Hematopoietic multipotent progenitor cell treated with erythropoietin and hydrocortisone succinate and interleukin-3 and kit ligand, for 8 days (in vitro differentiated cells): ENCODE data around the gene PCLO.
"Not testable (repeated sequence)": the region's sequence is repeated elsewhere in the genome, so short reads cannot be mapped to it uniquely, and the experiment has no call there.

Experiments used
- DNase-seq: peaks from one replicate; pipeline ENCODE4 v3.0.0-alpha.2; 2015

Gene PCLO

GRCh38 chr7:82723411-82723810, 439.3 kb downstream of the PCLO start:
- no peak for DNase-seq

- no peak for DNase-seq
Measured at GRCh38 chr7:82722946-82723345, 439.7 kb downstream of the PCLO start.

- no peak for DNase-seq
Measured at GRCh38 chr7:82715344-82715743, 447.3 kb downstream of the PCLO start.

- DNase-seq, result no peak
Measured at GRCh38 chr7:82714883-82715282, 447.8 kb downstream of the PCLO start.

GRCh38 chr7:82713506-82713905, 449.2 kb downstream of the PCLO start:
- no peak for DNase-seq

- not testable (repeated sequence) for DNase-seq
Measured at GRCh38 chr7:82706344-82706743, 456.3 kb downstream of the PCLO start.

- no peak for DNase-seq
Measured at GRCh38 chr7:82705517-82706260, 457.0 kb downstream of the PCLO start.

- no peak for DNase-seq
Measured at GRCh38 chr7:82704121-82704520, 458.6 kb downstream of the PCLO start.
